NCI-H460 (cell line): ENCODE data around the gene MCF2L. TPM values are rescaled to one million over a fixed set of nuclear protein-coding genes. Genes with fewer than 3 reads are reported as not detected.

Experiments
- DNase-seq: peaks from one replicate; pipeline ENCODE4 v3.0.0-alpha.2; 2016; ENCODE audit warnings: low read depth; ENCODE audit errors: extremely low read depth
- total RNA-seq: library from RNA; depleted of rRNA; stranded (reverse); fragments of >200 nt; shearing (Covaris generic); gene quantifications from 2 replicates; pipeline ENCODE4 v1.2.3, GENCODE V29; 2014

The MCF2L gene
- total RNA-seq, 1 experiment from 2014 or later, result 0.97 TPM

DNA sequence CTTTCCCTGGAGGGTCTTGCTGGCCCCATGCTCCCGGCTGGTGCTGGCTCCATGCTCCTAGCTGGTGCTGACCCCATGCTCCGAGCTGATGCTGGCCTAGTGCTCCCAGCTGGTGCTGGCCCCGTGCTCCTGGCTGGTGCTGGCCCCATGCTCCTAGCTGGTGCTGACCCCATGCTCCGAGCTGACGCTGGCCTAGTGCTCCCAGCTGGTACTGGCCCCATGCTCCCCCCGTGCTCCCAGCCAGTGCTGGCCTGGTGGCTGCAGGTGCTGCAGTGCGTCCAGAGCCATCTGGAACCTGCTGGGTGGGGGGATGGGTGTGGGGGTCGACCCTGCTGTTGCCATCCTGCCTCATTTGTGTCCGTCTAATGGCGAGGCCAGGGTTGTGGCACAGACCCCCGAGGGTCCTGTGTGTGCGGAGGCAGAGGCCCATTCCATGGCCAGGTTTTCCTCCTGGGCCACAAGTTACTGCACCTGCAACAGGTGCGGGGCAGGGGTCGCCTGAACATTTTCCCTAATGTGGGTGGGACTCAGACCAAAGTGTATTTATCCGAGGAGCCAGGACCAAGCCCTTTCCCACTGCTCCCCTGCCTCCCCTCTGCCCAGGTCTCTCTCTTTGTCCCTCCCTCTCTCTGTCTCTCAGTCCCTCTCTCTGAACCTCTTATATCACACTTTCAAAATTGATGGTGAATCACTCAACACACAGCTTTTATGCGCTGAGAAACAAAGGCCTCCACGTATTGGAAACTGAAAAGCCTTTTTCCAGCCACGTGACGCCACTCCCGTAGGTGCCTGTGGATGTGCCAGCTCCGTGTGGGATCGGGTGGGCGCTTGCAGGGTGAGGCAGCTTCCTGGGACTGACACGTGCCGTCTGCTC, 45.1 kb downstream of the MCF2L start:
- DNase-seq, result no peak

DNA sequence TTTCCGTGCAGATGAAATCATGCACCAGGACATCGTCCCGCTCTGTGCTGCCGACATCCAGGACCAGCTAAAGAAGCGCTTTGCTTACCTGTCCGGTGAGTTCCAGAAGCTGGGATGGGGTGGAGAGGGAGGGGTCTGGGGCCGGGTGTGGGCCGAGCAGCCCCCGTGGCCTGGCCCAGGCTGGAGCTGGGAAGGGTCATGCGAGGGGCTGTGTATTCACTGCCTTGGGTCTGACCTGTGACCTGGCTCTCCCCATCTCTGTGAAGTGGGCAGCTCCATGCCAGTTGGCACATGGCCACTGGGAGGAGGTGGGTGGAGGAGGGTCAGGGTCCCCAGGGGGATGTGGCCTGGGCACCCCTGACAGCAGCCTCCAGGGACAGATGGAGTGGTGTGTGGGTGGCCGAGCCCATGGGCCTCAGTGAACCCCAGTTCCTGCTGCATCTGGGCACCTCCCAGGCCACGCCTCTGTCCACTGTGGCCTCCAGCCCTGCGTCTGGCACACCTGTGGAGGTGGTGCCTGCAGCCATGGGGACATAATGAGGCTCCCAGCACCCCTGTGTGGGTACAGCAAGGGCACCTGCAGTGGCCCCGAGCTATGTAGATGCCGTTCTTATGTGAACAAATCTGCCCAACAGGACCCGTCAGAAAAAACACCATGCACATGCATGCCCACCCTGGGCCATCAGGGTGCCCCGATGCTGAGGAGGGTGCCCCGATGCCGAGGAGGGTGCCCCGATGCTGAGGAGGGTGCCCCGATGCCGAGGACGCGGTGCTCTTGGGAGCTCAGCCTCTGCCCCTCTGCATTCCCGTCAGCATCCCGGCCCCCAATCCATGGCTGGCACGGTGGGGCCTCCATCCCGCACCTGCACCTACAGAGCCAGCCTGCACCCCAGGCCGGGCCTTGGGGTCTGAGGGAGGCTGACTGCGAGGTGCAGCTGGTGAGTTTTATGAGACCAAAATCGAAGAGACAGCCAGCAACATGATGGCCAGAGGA, 46.0 kb downstream of the MCF2L start:
- no peak for DNase-seq

DNA sequence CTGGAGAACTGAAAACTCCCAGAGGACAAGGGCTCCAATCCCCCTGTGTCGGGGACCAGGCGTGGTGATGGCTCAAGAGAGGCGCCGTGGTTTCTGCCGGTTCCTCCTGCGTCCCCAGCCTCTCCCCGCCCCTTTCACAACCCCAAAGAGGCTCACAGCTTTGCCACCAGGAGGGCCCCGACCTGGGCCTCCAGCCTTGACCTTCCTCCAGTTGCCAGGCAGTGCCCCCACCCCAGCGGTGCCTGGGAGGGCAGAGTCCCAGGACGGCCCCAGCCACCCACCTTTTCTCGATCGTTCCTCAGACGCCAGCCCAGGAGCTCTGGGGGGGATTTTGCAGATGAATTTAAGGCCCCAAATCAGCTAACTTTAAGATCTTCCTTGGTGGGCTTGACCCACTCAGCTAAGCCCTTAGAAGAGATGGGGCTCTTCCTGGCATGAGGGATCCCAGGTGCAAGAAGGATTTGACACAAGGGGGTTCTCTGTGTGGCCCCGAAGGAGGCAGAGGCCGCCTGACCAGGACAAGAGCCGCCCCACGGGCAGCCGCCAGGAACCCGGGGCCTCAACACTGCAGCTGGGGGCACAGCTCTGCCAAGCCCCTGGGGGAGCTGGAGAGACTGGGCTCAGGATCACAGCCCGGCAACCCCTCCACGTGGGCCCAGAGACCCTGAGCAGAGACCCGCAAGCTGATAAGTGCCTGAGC, 47.0 kb downstream of the MCF2L start:
- DNase-seq, result no peak

DNA sequence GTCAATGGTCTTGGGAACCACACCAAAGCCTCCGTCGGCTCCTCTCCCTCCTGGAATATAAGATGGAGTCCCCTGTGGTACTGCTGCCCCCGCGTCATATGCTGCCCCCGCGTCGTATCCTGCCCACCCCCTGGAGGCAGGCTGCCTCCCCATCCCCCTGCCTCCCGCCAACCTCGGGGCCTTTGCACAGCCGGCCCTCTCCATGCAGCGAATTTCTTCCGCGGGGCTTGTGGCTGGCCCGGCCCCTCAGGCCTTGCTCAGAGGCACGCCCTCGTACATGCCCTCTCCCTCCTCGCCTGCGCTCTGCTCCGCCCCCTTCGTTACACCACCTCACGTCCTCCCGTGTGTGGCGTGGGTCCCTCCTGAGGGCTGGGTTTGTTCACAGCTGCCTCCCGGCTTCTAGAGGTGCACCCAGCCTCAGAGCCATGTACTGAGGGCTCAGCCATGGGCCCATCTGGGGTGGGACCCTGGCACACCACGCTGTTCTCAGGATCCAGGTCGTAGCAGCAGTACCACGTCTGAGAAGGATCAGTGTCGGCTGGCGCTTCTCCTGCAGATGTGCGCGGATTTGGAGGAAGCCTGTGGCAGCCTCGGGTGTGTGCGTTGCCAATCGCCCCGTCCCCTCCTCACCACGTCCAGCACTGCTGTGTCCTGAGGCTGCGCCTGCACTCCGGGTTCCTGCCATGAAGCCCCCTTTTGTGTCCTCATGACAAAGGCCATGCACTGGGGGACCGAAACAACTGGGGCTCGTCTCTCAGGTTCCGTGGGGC, 47.7 kb downstream of the MCF2L start:
- no peak for DNase-seq

DNA sequence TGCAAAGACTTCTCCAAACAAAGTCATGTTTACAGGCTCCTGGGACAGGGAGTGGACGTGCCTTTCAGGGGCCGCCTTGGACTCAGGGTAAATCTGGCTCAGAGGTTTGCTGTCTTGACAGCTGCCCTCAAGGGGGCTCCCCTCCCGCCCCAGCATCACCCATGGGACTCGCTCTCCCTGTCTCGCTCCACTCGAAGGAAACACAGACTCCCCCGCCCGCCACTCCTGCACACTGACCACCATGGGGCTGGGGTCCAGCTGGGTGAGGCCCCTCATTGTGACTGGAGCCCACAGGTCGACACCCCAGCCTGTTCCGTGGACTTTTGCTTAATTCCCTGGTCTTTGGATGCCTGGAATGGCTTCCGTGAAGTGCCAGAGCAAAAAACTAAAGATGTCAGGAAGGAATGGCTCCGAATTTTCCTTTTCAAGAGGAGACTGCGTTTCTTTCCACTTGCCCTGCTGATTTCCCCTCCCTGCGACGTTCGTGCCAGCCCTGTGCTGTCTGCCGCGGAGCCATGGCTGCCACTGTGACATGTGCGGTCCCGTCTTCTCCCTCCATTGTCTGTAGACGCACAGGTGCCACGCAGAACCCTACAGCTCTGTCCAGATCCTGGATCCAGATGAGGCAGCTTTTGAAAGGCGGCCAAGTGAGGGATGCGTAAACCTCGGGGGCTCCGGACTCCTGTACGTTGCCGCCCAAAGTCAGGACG, 48.6 kb downstream of the MCF2L start:
- no peak for DNase-seq

DNA sequence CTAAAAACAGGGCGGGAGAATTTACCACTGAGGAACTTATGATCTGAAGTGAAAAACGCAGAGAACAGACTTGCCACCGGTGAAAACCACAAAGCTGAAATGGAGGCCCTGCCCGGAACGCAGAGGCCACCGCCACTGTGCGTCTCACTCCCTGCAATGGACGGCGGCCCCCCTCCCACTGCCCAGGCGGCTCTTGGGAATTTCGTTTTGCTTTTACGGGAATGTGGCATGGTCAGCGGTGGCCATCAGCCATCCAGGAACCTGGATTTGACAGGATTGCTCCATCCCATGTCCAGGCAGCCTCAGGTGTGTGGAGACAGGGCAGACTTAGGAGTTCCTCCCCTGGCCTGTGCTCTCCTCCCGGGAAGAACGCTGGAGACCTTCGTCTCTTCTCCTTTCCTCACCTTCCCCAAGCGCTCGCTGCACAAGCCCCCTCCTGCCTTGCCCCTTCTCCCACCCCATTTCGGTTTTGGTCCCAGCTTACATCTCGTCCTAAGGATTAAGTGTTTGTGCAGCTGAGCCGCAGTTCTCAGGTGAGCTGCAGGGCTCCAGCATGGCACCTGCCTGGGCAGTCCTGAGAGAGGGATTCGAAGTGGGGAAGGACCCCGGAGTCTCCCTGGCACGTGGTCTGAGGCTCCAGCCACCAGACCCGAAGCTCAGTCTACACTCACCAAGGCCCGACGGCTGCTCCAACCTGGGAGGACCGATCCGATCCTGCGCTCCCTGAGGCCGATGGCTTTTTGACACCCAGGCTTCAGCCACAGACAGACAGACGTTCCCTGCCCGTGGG, 49.9 kb downstream of the MCF2L start:
- DNase-seq, result no peak

DNA sequence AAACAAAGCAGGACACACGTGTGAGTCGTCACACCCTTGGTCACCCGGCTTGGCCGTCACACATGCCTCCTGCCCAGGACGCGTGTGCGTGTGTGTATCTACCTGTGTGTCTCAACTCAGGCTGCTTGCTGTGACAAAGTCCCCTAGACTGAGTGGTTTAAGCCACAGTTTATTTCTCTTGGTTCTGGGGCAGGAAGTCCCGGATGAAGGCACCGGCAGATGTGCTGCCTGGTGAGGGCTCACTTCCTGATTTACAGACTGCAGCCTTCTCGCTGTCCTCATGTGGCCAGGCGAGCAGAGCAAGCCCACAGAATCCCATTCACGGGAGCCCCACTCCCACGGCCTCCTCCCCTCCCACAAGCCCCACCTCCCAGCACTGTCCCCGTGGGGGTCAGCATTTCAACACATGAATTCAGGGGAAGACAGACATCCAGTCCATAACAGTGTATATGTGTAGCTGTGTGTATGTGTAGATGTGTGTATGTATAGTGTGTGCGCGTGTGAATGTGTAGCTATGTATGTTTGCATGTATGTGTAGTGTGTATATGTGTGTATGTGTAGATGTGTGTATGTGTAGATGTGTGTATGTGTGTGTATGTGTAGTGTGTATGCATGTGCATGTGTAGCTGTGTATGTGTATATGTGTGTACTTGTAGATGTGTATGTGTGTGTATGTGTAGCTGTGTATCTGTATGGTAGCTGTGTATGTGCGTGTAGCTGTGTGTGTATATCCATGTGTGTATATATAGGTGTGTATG, 51.5 kb downstream of the MCF2L start:
- DNase-seq, result no peak

DNA sequence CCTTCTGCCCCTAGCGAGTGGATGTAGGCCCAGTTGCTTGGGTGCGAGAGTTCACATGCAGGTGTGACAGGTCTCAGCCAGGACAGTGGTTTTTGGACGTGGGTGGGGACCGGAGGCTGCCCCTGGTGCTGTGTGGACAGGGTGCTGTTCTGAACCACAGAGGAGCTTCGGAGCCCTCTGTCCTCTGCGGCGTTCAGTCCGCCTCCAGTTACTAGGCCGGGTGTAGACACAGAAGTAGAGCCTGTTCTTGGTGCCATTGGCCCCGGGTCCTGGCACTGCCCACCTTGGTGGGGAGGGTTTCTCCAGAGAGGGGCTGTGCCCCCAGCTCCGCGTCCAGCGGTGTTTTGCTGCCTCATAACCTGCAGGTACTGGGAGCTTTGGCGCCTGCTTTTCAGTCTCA, 52.4 kb downstream of the MCF2L start:
- DNase-seq, result no peak

DNA sequence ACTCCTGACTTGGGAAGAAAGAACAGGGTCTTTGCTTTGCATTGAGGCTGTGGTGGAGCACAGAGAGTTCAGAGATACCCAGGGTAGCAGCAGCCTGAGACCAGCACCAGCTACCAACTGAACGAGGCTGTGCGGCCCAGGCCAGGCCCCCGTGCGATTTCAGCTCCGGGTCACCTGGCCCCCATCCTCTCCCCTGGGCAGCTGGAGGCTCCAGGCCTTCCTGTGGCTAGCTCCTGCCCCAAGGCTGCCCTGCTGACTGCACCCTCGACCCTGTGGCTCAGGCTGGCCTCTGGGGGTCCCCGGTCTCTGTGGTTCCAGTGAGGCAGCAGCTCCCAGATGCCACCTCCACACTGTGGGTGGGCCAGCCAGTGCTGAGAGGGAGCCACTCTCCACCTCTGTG, 52.8 kb downstream of the MCF2L start:
- no peak for DNase-seq

DNA sequence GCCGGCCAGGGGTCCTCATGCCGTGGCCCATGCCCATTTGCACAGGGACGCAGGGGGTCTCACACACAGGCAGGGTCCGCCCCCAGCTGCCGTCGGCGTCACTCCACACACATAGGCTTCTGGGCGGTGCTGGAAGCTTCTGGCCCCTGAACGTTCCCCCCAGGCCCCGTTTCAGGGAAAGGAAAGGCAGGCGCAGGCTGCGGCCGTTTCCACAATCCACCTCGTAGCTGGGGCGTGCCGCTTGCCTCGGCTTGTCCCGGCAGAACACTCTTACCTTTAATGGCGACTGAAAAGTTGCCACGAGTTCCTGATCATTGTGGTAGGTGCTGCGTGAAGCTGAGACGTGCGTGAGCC, 53.4 kb downstream of the MCF2L start:
- no peak for DNase-seq

DNA sequence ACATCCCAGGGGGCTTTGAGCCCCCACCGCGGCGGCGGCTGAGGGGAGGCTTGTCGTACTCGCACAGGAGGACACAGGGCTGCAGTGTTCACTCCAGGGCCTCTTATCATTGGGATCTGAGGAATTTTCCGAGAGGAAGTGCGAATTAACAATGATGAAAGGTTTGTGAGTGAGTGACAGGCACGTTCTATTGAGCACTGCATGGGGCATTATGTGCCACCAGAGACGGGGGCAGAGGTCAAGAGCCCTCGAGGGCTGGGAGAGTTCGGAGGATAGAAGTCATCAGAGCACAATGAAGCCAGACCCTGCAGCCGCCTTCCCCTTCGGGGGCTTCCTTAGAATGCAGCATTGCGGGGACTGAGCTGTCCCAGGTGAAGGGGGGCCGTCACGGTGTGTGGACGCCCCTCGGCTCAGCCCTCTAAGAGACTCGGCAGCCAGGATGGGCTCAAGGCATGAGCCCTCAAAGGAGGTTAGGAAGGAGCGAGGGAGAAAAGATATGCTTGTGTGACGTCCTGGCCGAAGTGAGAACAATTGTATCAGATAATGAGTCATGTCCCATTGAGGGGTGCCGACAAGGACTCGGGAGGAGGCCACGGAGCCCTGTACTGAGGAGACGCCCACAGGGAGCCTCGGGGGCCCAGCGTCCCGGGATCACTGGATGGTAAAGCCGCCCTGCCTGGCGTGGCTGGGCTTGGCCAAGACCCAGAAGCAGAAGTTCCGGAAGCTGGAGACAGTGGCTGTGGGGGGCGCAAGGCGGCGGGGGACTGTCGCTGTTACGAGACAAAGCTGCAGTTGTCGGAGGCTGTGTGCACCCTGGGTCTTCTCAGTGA, 53.9 kb downstream of the MCF2L start:
- no peak for DNase-seq

DNA sequence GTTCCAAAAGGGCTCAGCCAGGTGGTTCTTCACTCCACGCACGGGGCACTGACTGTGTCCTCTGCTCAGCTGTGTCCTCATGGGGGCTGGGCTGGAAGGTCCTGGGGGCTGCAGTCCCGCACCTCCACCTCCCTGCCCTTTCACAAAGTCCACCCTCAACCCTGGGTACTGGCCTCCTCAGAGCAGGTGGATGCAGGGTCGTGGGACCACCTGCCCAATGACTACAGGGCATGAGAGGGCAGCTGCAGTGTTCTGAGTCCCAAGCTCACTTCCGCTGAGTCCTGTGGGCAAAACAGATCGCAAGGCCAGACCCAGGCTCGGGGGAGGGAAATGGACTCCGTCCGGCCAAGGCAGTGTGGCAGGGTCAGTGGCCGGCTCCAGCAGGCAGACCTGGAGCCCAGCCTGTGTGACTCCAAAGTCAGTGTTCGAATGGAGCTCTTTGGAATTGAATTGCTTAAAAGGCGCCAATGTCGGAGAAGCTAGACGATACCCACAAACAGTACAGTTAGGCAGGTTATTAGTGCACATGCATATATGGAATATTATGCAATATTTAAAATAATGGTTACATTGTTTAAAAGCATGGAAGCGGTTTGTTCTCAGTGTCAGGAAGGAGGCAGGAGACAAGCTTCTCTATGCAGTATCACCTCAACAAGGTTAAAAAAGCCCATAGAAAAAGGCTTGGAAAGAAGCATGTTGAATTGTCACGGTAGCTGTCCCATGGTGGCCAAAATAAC, 54.8 kb downstream of the MCF2L start:
- DNase-seq, result no peak

DNA sequence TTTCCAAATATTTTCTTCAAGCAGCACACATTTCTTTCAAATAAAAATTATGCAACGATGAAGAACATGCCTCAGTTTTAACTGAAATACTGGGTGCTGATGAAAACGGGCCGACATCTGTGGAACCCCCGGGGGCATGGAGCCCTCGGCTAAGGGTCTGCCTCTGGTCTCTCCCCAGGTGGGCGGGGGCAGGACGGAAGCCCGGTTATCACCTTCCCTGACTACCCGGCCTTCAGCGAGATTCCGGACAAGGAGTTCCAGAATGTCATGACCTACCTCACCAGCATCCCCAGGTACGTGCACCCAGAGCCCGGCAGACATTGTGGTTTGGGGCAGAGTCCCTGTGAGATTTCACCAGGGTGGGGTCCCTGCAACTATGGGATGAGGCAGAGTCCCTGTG, 55.5 kb downstream of the MCF2L start:
- no peak for DNase-seq

DNA sequence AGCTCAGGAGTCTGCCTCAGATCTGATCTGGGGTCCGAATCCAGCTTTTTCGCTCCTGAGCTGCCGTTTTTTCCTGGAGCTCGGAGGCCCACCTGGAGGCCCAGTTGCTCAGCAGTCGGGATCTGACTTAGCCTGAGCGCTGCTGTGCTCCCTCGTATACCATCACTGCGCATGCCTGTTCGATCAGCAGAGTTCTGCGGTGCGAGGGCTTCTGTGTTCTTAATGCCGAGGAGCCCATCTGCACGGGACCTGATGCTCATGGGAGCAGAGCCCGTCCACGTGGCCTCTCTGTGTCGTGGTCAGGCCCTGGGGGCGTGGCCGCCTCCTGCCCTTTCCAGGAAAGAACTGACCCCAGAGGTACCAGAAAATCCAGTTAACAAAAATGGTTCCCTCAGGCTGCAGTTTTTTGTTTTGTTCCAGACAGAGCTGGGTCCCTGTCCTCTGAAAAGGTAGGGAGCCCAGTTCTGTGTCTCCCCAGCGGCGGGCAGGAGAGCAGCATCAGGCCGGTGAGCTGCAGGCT, 57.4 kb downstream of the MCF2L start:
- no peak for DNase-seq

DNA sequence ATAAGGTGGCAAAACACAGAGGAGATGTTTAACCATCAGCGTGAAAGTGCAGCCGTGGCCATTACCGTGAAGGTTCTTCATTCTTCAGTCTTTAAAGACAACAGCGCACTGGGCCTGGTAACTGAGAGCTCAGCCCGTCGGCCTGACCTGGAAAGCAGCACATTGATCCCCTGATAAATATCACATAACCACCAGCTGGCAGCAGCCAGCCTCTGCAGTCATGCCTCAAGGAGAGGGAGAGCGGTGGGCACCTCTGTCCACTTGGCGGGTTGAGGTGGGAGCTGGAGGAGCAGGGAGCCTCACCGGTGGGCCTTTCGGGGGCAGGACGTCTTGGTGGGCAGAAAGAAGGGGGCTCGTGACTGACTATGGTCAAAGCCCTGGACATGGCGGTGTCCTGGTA, 58.1 kb downstream of the MCF2L start:
- DNase-seq, result no peak

DNA sequence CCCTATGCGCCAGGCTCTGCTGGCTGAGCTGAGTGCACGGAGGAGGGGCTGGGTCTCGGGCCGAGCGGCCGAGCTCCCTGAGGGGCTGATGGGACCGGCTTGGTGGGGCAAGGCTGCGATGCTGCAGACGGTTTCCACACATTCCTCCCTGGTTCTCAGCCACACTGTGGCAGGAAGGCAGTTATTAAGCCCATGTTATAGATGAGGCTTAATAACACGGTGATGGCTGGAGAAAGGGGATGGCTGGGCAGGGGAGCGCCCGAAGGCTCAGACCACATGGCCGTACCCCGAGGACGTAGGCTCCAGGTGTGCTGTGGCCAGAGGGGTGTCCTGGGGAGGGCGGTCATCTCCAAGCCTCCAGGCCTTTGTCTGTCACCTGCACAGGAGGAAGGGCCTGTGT, 58.6 kb downstream of the MCF2L start:
- DNase-seq, result no peak
